Glutamatergic neuron (in vitro differentiated cells): ENCODE measurements around the gene CLIC3. TPM values are rescaled to one million over a fixed set of nuclear protein-coding genes. Genes with fewer than 3 reads are reported as not detected.

Source experiments
- DNase-seq: peaks from one replicate; pipeline ENCODE4 v3.0.0; 2022
- H3K27ac Mint-ChIP-seq: one replicate; pipeline ENCODE4 v1.8.0; 2020; ENCODE audit warnings: mild to moderate bottlenecking, mixed read lengths, inconsistent platforms; ENCODE audit not compliant: unreplicated experiment
- H3K27me3 Mint-ChIP-seq: one replicate; pipeline ENCODE4 v1.8.0; 2020; ENCODE audit warnings: mild to moderate bottlenecking, moderate library complexity, mixed read lengths, inconsistent platforms; ENCODE audit not compliant: unreplicated experiment
- H3K36me3 Mint-ChIP-seq: one replicate; pipeline ENCODE4 v1.8.0; 2020; ENCODE audit warnings: mild to moderate bottlenecking, mixed read lengths, inconsistent platforms; ENCODE audit not compliant: unreplicated experiment
- H3K4me1 Mint-ChIP-seq: one replicate; pipeline ENCODE4 v1.8.0; 2020; ENCODE audit warnings: mild to moderate bottlenecking, low read depth, mixed read lengths, inconsistent platforms; ENCODE audit not compliant: unreplicated experiment
- H3K4me3 Mint-ChIP-seq: one replicate; pipeline ENCODE4 v1.8.0; 2020; ENCODE audit warnings: mild to moderate bottlenecking, mixed read lengths, inconsistent platforms; ENCODE audit not compliant: unreplicated experiment
- H3K9me3 Mint-ChIP-seq: one replicate; pipeline ENCODE4 v1.8.0; 2020; ENCODE audit warnings: mild to moderate bottlenecking, moderate library complexity, mixed read lengths, inconsistent platforms; ENCODE audit not compliant: unreplicated experiment
- total RNA-seq: library from RNA; stranded (reverse); fragmentation: NEBNext Ultra II Directional; extraction: Animal tissue kit (Norgen Biotek cat#: 25700); gene quantifications from one replicate; pipeline ENCODE4 v1.2.1, GENCODE V29; 2021; ENCODE audit not compliant: unreplicated experiment
- TF ChIP-seq, protein P1 (sequence below): fragments of 200-600 bp; sonication (generic); IDR thresholded peaks from one replicate; pipeline ENCODE4 v1.5.0; 2021; ENCODE audit not compliant: partially characterized antibody, unreplicated experiment

The CLIC3 gene
- total RNA-seq, 1 donor from 2014 or later: not detected

DNA sequence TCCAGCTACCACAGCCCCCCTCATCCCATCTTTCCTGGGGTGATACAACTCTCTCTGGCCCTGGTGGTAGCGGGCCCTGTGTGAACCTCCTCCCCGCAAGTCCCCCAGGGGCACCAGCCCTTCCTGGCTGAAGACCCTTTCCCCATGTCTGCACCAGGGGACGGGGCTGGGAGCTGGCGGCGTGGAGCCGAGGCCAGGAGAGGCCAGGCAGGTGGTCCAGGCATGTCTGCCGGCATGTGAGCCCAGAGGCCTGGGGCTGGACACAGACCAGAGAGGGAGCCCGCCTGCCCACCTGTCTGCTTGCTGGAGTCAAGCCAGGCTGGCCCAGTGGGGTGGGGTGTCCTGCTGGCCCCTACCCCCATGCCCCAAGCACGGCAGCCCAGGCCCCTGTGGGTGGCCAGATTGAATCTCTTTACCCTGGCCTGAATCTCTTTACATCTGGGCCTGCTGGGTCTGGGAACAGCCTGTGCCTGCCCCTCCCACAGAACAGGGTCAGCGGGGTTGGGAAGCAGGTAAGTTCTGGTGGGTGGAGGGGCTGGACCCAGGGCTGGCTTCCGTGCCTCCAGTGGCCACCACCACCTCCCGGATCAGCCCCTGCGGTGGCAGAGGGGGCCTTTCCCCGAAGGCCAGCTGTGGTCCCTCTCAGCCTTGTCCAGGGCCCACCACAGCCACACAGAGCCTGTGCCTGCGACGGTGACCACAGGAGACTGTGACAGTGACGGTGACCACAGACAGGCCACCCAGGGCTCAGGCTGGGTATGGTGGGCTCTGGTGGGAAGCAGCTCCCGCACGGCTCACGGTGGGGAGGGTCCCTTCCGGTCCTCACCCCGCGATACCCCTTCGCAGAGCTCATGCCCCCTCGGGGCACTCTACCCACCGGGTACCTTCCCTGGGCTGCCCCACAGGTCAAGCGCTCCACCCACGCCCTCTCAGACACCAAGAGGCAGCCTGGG lies 37.2 kb downstream of the CLIC3 start:
- Mint-ChIP-seq H3K27ac (no peak overlapping the region), H3K36me3 (no peaks in the 10 kb centered on the region), H3K9me3 (peaks cover 12% of the 10 kb centered on the region), H3K4me1 (peaks cover 6% of the 10 kb centered on the region), H3K4me3 (no peak overlapping the region), H3K27me3 (peaks cover 8% of the 10 kb centered on the region)
- no peak for DNase-seq
- TF ChIP-seq, protein P1, sequence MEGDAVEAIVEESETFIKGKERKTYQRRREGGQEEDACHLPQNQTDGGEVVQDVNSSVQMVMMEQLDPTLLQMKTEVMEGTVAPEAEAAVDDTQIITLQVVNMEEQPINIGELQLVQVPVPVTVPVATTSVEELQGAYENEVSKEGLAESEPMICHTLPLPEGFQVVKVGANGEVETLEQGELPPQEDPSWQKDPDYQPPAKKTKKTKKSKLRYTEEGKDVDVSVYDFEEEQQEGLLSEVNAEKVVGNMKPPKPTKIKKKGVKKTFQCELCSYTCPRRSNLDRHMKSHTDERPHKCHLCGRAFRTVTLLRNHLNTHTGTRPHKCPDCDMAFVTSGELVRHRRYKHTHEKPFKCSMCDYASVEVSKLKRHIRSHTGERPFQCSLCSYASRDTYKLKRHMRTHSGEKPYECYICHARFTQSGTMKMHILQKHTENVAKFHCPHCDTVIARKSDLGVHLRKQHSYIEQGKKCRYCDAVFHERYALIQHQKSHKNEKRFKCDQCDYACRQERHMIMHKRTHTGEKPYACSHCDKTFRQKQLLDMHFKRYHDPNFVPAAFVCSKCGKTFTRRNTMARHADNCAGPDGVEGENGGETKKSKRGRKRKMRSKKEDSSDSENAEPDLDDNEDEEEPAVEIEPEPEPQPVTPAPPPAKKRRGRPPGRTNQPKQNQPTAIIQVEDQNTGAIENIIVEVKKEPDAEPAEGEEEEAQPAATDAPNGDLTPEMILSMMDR: no peak

DNA sequence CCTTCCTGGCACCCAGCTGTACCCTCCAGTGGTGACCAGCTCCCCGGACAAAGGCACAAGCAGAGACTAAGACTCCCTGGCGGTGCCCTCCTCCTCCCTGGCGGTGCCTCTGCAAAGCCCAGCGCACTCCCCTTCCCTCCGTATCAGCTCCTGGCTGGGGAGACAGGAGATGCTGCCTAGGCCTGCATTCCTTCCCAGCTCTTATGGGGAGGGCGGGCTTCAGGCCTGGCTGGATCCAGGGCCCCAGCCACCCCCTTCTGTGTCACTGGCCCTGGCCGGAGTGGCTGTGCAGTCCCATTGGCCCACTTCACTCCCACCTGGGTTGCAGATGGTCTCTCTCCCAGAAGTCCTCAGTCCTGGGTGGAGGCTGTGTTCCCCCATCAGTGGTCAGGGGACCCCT lies 37.9 kb downstream of the CLIC3 start:
- Mint-ChIP-seq H3K27me3 (peaks cover 8% of the 10 kb centered on the region), H3K9me3 (peaks cover 12% of the 10 kb centered on the region), H3K4me3 (no peak overlapping the region), H3K27ac (no peak overlapping the region), H3K36me3 (no peaks in the 10 kb centered on the region), H3K4me1 (peaks cover 6% of the 10 kb centered on the region)
- TF ChIP-seq, protein P1: no peak
- DNase-seq: no peak

DNA sequence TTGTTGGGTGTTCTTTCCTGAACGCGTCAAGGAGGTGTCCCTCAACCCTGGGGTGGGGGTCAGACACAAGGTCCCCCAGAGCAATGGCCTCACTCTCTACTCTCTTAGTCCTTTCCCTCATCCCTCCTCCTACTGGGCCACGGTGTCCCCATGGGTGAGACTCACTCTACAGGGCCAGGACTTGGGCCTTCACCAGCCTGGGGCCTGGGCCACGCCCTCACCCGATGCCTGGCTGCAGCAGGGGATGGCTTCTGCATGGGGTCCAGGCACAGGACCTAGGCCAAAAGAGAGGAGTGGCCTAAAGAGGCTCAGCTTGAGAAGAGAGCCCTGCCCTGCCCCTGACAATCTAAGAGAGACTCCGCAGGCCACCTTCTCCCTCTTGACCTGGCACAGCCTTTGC lies 38.5 kb downstream of the CLIC3 start:
- H3K4me3 Mint-ChIP-seq: no peak overlapping the region
- no peak for DNase-seq
- peaks cover 6% of the 10 kb centered on the region for H3K27me3 Mint-ChIP-seq
- H3K27ac Mint-ChIP-seq: no peak overlapping the region
- TF ChIP-seq, protein P1: no peak
- H3K9me3 Mint-ChIP-seq: peaks cover 12% of the 10 kb centered on the region
- no peaks in the 10 kb centered on the region for H3K36me3 Mint-ChIP-seq
- peaks cover 3% of the 10 kb centered on the region for H3K4me1 Mint-ChIP-seq

DNA sequence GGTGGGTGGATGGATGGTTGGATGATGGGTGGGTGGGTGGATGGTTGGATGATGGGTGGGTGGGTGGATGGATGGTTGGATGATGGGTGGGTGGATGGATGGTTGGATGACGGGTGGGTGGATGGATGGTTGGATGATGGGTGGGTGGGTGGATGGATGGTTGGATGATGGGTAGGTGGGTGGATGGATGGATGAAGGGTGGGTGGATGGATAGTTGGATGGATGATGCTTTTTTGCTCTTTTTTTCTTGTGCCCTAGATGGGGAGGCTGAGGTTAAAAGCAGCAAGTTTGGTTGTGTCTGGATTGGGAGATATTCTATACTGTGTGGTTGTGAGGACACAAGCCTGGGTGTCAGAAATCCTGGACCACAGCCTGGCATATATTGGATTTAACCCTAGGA lies 38.9 kb downstream of the CLIC3 start:
- no peak overlapping the region for H3K27ac Mint-ChIP-seq
- no peak for DNase-seq
- TF ChIP-seq, protein P1: no peak
- no peak overlapping the region for H3K4me3 Mint-ChIP-seq
- H3K36me3 Mint-ChIP-seq: no peaks in the 10 kb centered on the region
- H3K27me3 Mint-ChIP-seq: peaks cover 4% of the 10 kb centered on the region
- H3K4me1 Mint-ChIP-seq: no peaks in the 10 kb centered on the region
- peaks cover 10% of the 10 kb centered on the region for H3K9me3 Mint-ChIP-seq

DNA sequence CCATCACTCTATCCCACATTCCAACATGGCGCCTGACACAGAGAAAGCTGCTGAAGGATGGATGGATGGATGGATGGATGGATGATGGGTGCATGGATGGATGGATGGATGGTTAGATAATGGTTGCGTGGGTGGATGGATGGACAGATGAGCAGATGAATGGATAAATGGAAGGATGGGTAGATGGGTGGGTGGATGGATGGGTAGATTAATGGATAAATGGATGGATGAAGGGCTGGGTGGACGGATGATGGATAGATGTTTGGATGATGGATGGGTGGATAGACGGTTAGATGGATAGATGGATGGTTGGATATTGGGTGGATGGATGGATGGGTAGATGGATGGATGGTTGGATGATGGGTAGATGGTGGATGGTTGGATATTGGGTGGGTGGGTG lies 39.8 kb downstream of the CLIC3 start:
- TF ChIP-seq, protein P1: no peak
- Mint-ChIP-seq H3K27ac (no peak overlapping the region), H3K36me3 (no peaks in the 10 kb centered on the region), H3K27me3 (peaks cover 4% of the 10 kb centered on the region), H3K4me1 (no peaks in the 10 kb centered on the region), H3K9me3 (peaks cover 10% of the 10 kb centered on the region), H3K4me3 (no peak overlapping the region)
- no peak for DNase-seq
